Neural cell (in vitro differentiated cells): Measurements from ENCODE around the gene G6PD.
"Not testable (repeated sequence)": the region's sequence is repeated elsewhere in the genome, so short reads cannot be mapped to it uniquely, and the experiment has no call there.

ENCODE experiments used
- EP300 ChIP-seq: fragments of 450-650 bp; conservative IDR thresholded peaks from 2 replicates; pipeline ENCODE4 v1.6.1; 2014; ENCODE audit warnings: antibody characterized with exemption, mild to moderate bottlenecking, moderate library complexity; ENCODE audit not compliant: poor library complexity, severe bottlenecking
- EZH2 ChIP-seq: fragments of 200-600, 300-800 bp; shearing (Covaris generic), sonication (generic); IDR thresholded peaks from 2 replicates; pipeline ENCODE4 v1.6.1; 2014; ENCODE audit warnings: antibody characterized with exemption, low read length, borderline replicate concordance, mild to moderate bottlenecking; ENCODE audit not compliant: insufficient read depth, poor library complexity, severe bottlenecking
- MXI1 ChIP-seq: fragments of 450-650 bp; conservative IDR thresholded peaks from 2 replicates; pipeline ENCODE4 v1.6.1; 2014; ENCODE audit warnings: antibody characterized with exemption, mild to moderate bottlenecking; ENCODE audit not compliant: poor library complexity, severe bottlenecking
- POLR2AphosphoS5 ChIP-seq: IDR thresholded peaks from 2 replicates; pipeline ENCODE4 v1.6.1; 2012
- RAD21 ChIP-seq: fragments of 450-650 bp; conservative IDR thresholded peaks from 2 replicates; pipeline ENCODE4 v1.6.1; 2014; ENCODE audit warnings: antibody characterized with exemption, mild to moderate bottlenecking, moderate library complexity
- SMC3 ChIP-seq: fragments of 450-650 bp; conservative IDR thresholded peaks from 2 replicates; pipeline ENCODE4 v1.6.1; 2014; ENCODE audit warnings: antibody characterized with exemption, mild to moderate bottlenecking, moderate library complexity; ENCODE audit not compliant: poor library complexity
- TF ChIP-seq, protein P1 (sequence below): fragments of 450-650 bp; IDR thresholded peaks from 2 replicates; pipeline ENCODE4 v1.5.1; 2014; ENCODE audit warnings: antibody characterized with exemption, mild to moderate bottlenecking, moderate library complexity; ENCODE audit not compliant: poor library complexity, severe bottlenecking
- TF ChIP-seq, protein P2 (sequence below): IDR thresholded peaks from 2 replicates; pipeline ENCODE4 v1.6.1; 2012; ENCODE audit warnings: borderline replicate concordance

DNA sequence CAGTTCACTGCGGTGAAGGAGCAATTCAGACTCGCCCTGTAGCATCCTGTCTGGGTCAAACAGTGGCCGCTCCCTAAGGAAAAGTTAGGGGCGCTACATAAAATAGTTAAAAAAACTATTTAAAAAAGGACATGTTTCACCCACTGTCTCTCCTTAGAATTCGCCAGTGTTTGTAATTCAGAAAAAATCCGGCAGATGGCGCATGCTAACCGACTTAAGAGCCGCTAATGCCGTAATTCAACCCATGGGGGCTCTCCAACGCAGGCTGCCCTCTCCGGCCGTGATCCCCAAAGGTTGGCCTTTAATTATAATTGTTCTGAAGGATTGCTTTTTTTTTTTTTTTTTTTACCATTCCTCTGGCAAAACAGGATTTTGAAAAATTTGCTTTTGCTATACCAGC is 43.8 kb upstream of the G6PD start:
- TF ChIP-seq, protein P1, sequence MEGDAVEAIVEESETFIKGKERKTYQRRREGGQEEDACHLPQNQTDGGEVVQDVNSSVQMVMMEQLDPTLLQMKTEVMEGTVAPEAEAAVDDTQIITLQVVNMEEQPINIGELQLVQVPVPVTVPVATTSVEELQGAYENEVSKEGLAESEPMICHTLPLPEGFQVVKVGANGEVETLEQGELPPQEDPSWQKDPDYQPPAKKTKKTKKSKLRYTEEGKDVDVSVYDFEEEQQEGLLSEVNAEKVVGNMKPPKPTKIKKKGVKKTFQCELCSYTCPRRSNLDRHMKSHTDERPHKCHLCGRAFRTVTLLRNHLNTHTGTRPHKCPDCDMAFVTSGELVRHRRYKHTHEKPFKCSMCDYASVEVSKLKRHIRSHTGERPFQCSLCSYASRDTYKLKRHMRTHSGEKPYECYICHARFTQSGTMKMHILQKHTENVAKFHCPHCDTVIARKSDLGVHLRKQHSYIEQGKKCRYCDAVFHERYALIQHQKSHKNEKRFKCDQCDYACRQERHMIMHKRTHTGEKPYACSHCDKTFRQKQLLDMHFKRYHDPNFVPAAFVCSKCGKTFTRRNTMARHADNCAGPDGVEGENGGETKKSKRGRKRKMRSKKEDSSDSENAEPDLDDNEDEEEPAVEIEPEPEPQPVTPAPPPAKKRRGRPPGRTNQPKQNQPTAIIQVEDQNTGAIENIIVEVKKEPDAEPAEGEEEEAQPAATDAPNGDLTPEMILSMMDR = not testable (repeated sequence)
- TF ChIP-seq POLR2AphosphoS5, MXI1, EZH2, RAD21, SMC3, EP300: not testable (repeated sequence)
- TF ChIP-seq, protein P2, sequence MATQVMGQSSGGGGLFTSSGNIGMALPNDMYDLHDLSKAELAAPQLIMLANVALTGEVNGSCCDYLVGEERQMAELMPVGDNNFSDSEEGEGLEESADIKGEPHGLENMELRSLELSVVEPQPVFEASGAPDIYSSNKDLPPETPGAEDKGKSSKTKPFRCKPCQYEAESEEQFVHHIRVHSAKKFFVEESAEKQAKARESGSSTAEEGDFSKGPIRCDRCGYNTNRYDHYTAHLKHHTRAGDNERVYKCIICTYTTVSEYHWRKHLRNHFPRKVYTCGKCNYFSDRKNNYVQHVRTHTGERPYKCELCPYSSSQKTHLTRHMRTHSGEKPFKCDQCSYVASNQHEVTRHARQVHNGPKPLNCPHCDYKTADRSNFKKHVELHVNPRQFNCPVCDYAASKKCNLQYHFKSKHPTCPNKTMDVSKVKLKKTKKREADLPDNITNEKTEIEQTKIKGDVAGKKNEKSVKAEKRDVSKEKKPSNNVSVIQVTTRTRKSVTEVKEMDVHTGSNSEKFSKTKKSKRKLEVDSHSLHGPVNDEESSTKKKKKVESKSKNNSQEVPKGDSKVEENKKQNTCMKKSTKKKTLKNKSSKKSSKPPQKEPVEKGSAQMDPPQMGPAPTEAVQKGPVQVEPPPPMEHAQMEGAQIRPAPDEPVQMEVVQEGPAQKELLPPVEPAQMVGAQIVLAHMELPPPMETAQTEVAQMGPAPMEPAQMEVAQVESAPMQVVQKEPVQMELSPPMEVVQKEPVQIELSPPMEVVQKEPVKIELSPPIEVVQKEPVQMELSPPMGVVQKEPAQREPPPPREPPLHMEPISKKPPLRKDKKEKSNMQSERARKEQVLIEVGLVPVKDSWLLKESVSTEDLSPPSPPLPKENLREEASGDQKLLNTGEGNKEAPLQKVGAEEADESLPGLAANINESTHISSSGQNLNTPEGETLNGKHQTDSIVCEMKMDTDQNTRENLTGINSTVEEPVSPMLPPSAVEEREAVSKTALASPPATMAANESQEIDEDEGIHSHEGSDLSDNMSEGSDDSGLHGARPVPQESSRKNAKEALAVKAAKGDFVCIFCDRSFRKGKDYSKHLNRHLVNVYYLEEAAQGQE = not testable (repeated sequence)
